Colonic mucosa (tissue), 4 donors: ENCODE measurements around the gene MAX. TPM values are rescaled to one million over a fixed set of nuclear protein-coding genes. Genes with fewer than 3 reads are reported as not detected.

ENCODE experiments used
- DNase-seq: peaks from one replicate; pipeline ENCODE4 v3.0.0-alpha.2; 2020
- H3K27ac ChIP-seq: fragments of 200-600 bp; one replicate; pipeline ENCODE4 v1.8.0; 2021
- H3K27me3 ChIP-seq: fragments of 200-600 bp; one replicate; pipeline ENCODE4 v1.8.0; 2021
- H3K36me3 ChIP-seq: fragments of 200-600 bp; one replicate; pipeline ENCODE4 v1.8.0; 2021
- H3K4me1 ChIP-seq: fragments of 200-600 bp; one replicate; pipeline ENCODE4 v1.8.0; 2021; ENCODE audit warnings: mild to moderate bottlenecking
- H3K4me3 ChIP-seq: fragments of 200-600 bp; one replicate; pipeline ENCODE4 v1.8.0; 2021
- H3K9ac ChIP-seq, 2 donors: one replicate each; pipeline ENCODE4 v1.7.0; 2013; ENCODE audit warnings: control low read depth in 2 of 2, low read depth in 2 of 2, low read length in 2 of 2
- H3K9me3 ChIP-seq: fragments of 200-600 bp; one replicate; pipeline ENCODE4 v1.8.0; 2021
- intact Hi-C: fragments of 100-400 bp; cut with DNase I; formaldehyde crosslinking; loops from one replicate; pipeline ENCODE4 v1.14.1; 2022
- total RNA-seq, 2 donors: library from RNA; stranded (reverse); fragmentation: NEBNext Ultra II Directional in 1 of 2; extraction: Animal tissue kit (Norgen Biotek cat#: 25700) in 1 of 2; gene quantifications; one replicate each; pipeline ENCODE4 v1.2.1, GENCODE V29; 2021
- TF ChIP-seq, protein P1 (sequence below): fragments of 200-600 bp; IDR thresholded peaks from one replicate; pipeline ENCODE4 v1.8.0; 2022; ENCODE audit warnings: antibody characterized with exemption, mild to moderate bottlenecking
- donor health status: healthy.
- donor health status: DM: no; HTN: no; CAD: no.
- donor health status: DM: no; HTN: no; CAD: no.

MAX gene
- total RNA-seq, 2 donors from 2014 or later: 91.1 to 107 TPM

DNA sequence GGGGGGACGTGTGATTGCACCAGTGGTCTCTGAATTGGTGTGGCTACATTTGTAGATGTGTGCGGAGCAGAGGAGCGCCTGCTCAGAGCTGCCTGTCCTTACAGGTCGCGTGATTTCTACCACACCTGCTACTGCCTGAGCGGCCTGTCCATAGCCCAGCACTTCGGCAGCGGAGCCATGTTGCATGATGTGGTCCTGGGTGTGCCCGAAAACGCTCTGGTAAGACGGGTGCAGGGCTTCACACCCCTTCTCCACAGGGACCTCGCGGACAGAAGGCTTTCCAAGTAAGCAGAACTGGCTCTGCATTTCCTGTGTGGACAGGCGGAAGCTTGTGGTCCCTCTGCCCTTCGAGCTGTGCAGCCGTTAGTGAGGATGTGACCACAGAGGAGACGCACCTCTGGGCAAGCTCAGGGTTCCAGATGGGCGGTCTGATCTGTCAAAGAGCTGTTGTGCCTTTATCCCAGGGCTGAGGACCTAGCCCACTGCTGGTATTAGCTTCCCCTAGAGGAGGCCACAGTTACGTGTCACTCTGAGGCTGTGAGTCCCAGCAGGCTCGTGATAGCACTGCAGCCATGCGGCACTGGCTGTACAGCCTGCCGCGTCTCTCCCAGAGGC, 47.7 kb downstream of the MAX start:
- TF ChIP-seq, protein P1, sequence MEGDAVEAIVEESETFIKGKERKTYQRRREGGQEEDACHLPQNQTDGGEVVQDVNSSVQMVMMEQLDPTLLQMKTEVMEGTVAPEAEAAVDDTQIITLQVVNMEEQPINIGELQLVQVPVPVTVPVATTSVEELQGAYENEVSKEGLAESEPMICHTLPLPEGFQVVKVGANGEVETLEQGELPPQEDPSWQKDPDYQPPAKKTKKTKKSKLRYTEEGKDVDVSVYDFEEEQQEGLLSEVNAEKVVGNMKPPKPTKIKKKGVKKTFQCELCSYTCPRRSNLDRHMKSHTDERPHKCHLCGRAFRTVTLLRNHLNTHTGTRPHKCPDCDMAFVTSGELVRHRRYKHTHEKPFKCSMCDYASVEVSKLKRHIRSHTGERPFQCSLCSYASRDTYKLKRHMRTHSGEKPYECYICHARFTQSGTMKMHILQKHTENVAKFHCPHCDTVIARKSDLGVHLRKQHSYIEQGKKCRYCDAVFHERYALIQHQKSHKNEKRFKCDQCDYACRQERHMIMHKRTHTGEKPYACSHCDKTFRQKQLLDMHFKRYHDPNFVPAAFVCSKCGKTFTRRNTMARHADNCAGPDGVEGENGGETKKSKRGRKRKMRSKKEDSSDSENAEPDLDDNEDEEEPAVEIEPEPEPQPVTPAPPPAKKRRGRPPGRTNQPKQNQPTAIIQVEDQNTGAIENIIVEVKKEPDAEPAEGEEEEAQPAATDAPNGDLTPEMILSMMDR: no peak
- H3K4me1 ChIP-seq: no peaks in the 10 kb centered on the region
- no peaks in the 10 kb centered on the region for H3K9me3 ChIP-seq
- H3K9ac ChIP-seq: no peak overlapping the region
- no peak overlapping the region for H3K27ac ChIP-seq
- no peaks in the 10 kb centered on the region for H3K36me3 ChIP-seq
- H3K4me3 ChIP-seq: no peak overlapping the region
- no peaks in the 10 kb centered on the region for H3K27me3 ChIP-seq
- intact Hi-C loops: no loop called here
- no peak for DNase-seq

DNA sequence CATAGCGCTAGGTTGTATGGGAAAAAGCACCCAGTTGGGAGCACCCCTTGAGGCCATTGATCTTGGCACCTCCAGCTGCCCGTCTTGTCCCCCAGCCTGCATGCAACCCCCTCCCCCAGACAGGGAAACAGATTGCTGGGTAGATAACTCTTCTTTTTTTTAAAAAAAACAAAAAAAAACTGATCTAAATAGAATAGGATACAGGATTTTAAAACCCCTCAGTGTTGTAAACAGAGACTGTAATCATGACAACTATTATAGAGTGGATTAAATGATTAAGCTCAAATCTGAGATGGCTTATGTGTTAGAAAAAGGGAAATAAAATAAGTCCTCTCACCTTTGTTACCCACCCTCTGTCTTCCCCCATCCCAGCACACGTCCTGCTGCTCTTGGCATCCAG, 48.9 kb downstream of the MAX start:
- H3K9ac ChIP-seq: no peak overlapping the region
- no peaks in the 10 kb centered on the region for H3K9me3 ChIP-seq
- TF ChIP-seq, protein P1: no peak
- no peaks in the 10 kb centered on the region for H3K36me3 ChIP-seq
- no peak overlapping the region for H3K27ac ChIP-seq
- no peak for DNase-seq
- intact Hi-C loops: no loop called here
- no peaks in the 10 kb centered on the region for H3K27me3 ChIP-seq
- H3K4me1 ChIP-seq: no peaks in the 10 kb centered on the region
- H3K4me3 ChIP-seq: no peak overlapping the region

DNA sequence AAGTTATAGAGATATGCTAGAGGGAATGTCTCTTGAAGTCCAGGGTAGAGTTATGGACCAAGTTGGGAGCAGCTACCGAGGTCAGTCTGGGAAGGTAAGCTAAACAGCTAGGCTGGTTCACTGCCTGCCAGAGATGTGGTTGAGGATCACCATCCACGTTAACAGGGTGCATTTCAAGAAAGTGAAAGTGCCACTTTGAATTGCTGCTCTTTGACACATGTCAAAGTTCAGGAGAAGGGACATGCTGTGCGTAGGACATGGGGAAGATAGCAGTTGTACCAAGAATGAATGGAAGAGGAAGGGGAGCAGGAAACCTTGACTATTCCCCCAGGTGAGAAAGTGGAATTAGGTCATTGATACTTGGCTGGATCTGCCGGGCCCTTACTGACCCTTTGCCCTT, 49.5 kb downstream of the MAX start:
- no peak overlapping the region for H3K27ac ChIP-seq
- H3K4me1 ChIP-seq: no peaks in the 10 kb centered on the region
- H3K9me3 ChIP-seq: no peaks in the 10 kb centered on the region
- TF ChIP-seq, protein P1: no peak
- no peak for DNase-seq
- H3K4me3 ChIP-seq: no peak overlapping the region
- no peaks in the 10 kb centered on the region for H3K36me3 ChIP-seq
- H3K9ac ChIP-seq: no peak overlapping the region
- intact Hi-C loops: no loop called here
- H3K27me3 ChIP-seq: no peaks in the 10 kb centered on the region

DNA sequence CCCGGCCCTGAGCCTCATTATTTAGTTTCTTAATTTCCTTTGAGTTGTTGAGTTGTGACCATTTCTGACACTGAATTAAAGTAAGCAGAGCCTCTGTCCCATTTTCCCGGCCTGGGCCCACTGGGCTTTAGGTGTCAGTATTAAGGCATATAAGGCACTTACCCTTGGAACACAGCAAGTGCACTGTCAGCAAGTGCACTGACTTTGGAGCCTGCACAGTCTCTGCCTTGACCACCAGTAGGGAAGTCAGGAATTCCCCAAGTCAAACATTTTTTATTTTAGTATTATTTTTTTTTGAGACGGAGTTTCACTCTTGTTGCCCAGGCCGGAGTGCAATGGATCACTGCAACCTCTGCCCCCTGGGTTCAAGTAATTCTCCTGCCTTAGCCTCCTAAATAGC, 56.6 kb downstream of the MAX start:
- no peak for DNase-seq
- H3K9ac ChIP-seq: no peak overlapping the region
- H3K36me3 ChIP-seq: no peaks in the 10 kb centered on the region
- no peak overlapping the region for H3K4me3 ChIP-seq
- no peaks in the 10 kb centered on the region for H3K27me3 ChIP-seq
- intact Hi-C loops: no loop called here
- no peaks in the 10 kb centered on the region for H3K9me3 ChIP-seq
- TF ChIP-seq, protein P1: no peak
- H3K4me1 ChIP-seq: peaks cover 5% of the 10 kb centered on the region
- H3K27ac ChIP-seq: no peak overlapping the region

DNA sequence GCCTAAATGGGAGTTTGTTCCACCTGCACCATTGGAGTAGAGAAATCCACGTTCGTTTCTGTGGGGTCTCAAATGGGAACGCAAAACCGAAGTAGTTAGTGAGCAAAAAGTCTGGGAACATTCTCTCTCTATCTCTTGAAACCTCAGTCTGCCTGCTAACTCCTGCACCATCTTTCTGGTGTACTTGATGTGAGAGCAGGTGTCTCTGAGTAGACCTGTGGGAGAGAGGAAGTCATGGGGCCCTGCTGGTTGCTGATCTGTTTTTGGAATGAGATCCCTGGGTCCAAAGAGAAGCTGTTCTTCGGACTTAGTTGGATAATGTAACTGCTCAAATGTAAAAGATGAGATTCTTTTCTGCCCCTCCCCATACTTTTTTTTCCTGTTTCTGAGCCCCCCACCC, 57.3 kb downstream of the MAX start:
- Histone ChIP-seq H3K9me3 (no peaks in the 10 kb centered on the region), H3K4me3 (no peak overlapping the region), H3K36me3 (no peaks in the 10 kb centered on the region), H3K9ac (no peak overlapping the region), H3K27ac (no peak overlapping the region), H3K27me3 (no peaks in the 10 kb centered on the region), H3K4me1 (peaks cover 5% of the 10 kb centered on the region)
- TF ChIP-seq, protein P1: no peak
- intact Hi-C loops: no loop called here
- DNase-seq: no peak
